WTC11 (cell line): ENCODE data around the gene HHAT. TPM values are rescaled to one million over a fixed set of nuclear protein-coding genes. Genes with fewer than 3 reads are reported as not detected.

ENCODE experiments used
- ATAC-seq: fragments of 200-7000 bp; cut with Tn5 transposase; 2 replicates; pipeline ENCODE4 v1.10.0; 2021; ENCODE audit warnings: mild to moderate bottlenecking, moderate library complexity
- CTCF ChIA-PET: fragments of 300-600 bp; sonication (Branson Sonifier 250); formaldehyde crosslinking; loops from one replicate; lab custom pipeline; 2021; ENCODE audit warnings: antibody characterized with exemption; lab: Charles Lee
- POLR2A ChIA-PET: fragments of 350-600 bp; sonication (Branson Sonifier 250); formaldehyde crosslinking; loops from one replicate; lab custom pipeline; 2021; ENCODE audit warnings: antibody characterized with exemption; lab: Charles Lee
- DNase-seq: peaks from one replicate; pipeline ENCODE4 v3.0.0; 2021; ENCODE audit warnings: low spot score
- H3K27ac Mint-ChIP-seq: 2 replicates; pipeline ENCODE4 v1.8.0; 2021; ENCODE audit warnings: mixed read lengths
- H3K27me3 Mint-ChIP-seq: 2 replicates; pipeline ENCODE4 v1.8.0; 2021; ENCODE audit warnings: low read depth, mild to moderate bottlenecking, moderate library complexity, mixed read lengths
- H3K36me3 Mint-ChIP-seq: 2 replicates; pipeline ENCODE4 v1.8.0; 2021; ENCODE audit warnings: mixed read lengths
- H3K4me1 Mint-ChIP-seq: 2 replicates; pipeline ENCODE4 v1.8.0; 2022; ENCODE audit warnings: mixed read lengths
- H3K4me3 Mint-ChIP-seq: 2 replicates; pipeline ENCODE4 v1.8.0; 2021; ENCODE audit warnings: mild to moderate bottlenecking, moderate library complexity, mixed read lengths
- H3K9me3 Mint-ChIP-seq: 2 replicates; pipeline ENCODE4 v1.8.0; 2021; ENCODE audit warnings: mixed read lengths
- ATF3 ChIP-seq: sonication (generic); formaldehyde crosslinking; conservative IDR thresholded peaks from 2 replicates; pipeline ENCODE4 v1.8.1; 2022; ENCODE audit warnings: mild to moderate bottlenecking, missing genetic modification reagents
- E2F4 ChIP-seq: sonication (generic); formaldehyde crosslinking; IDR thresholded peaks from 2 replicates; pipeline ENCODE4 v1.8.1; 2022; ENCODE audit warnings: low read depth, mild to moderate bottlenecking, moderate library complexity, missing genetic modification reagents, borderline replicate concordance
- NFE2L1 ChIP-seq: sonication (generic); formaldehyde crosslinking; IDR thresholded peaks from 2 replicates; pipeline ENCODE4 v1.8.1; 2023; ENCODE audit warnings: missing genetic modification reagents
- STAT6 ChIP-seq: sonication (generic); formaldehyde crosslinking; conservative IDR thresholded peaks from 2 replicates; pipeline ENCODE4 v1.8.1; 2023; ENCODE audit warnings: mild to moderate bottlenecking, low read depth, missing genetic modification reagents, moderate library complexity
- ZNF232 ChIP-seq: sonication (generic); formaldehyde crosslinking; IDR thresholded peaks from 2 replicates; pipeline ENCODE4 v1.8.0; 2022; ENCODE audit warnings: mild to moderate bottlenecking, missing genetic modification reagents
- total RNA-seq: library from RNA; stranded (reverse); gene quantifications from 3 replicates; pipeline ENCODE4 v1.2.3, GENCODE V29; 2021
- TF ChIP-seq, protein P1 (sequence below): sonication (generic); formaldehyde crosslinking; IDR thresholded peaks from 2 replicates; pipeline ENCODE4 v1.8.1; 2023; ENCODE audit warnings: mild to moderate bottlenecking, missing genetic modification reagents, borderline replicate concordance
- TF ChIP-seq, protein P2 (sequence below): fragments of 250-450 bp; sonication (Bioruptor Pico); conservative IDR thresholded peaks from 2 replicates; pipeline ENCODE4 v1.9.0; 2021; ENCODE audit warnings: mild to moderate bottlenecking
- TF ChIP-seq, protein P3 (sequence below): sonication (generic); formaldehyde crosslinking; IDR thresholded peaks from 2 replicates; pipeline ENCODE4 v1.8.1; 2022; ENCODE audit warnings: missing genetic modification reagents, borderline replicate concordance
- TF ChIP-seq, protein P4 (sequence below): fragments of 250-450 bp; sonication (Bioruptor Pico); IDR thresholded peaks from 2 replicates; pipeline ENCODE4 v1.9.0; 2021; ENCODE audit warnings: mild to moderate bottlenecking, borderline replicate concordance
- TF ChIP-seq, protein P5 (sequence below): sonication (generic); formaldehyde crosslinking; IDR thresholded peaks from 2 replicates; pipeline ENCODE4 v1.8.0; 2022; ENCODE audit warnings: mild to moderate bottlenecking, missing genetic modification reagents
- TF ChIP-seq, protein P6 (sequence below): sonication (generic); formaldehyde crosslinking; IDR thresholded peaks from 2 replicates; pipeline ENCODE4 v1.8.1; 2023; ENCODE audit warnings: mild to moderate bottlenecking, missing genetic modification reagents

HHAT gene
- total RNA-seq, 1 experiment from 2014 or later: 0.39 TPM

- POLR2A ChIA-PET: interaction anchor here (1.0 to 1.5 kb wide), 3 partner anchors 14 to 886 kb away, joined by 4 to 6 read pairs (median 5); no protein-coding TSS in a partner anchor
- H3K4me1 Mint-ChIP-seq: peaks cover 50% of the 10 kb centered on the region
- CTCF ChIA-PET: interaction anchor here (0.6 to 4.1 kb wide), 27 partner anchors 9 to 968 kb away, joined by 3 to 32 read pairs (median 5); partner anchors contain the start of gene KCNH1
- no peak overlapping the region for H3K4me3 Mint-ChIP-seq
- ATAC-seq: no peak
- H3K9me3 Mint-ChIP-seq: no peaks in the 10 kb centered on the region
- TF ChIP-seq, protein P1, sequence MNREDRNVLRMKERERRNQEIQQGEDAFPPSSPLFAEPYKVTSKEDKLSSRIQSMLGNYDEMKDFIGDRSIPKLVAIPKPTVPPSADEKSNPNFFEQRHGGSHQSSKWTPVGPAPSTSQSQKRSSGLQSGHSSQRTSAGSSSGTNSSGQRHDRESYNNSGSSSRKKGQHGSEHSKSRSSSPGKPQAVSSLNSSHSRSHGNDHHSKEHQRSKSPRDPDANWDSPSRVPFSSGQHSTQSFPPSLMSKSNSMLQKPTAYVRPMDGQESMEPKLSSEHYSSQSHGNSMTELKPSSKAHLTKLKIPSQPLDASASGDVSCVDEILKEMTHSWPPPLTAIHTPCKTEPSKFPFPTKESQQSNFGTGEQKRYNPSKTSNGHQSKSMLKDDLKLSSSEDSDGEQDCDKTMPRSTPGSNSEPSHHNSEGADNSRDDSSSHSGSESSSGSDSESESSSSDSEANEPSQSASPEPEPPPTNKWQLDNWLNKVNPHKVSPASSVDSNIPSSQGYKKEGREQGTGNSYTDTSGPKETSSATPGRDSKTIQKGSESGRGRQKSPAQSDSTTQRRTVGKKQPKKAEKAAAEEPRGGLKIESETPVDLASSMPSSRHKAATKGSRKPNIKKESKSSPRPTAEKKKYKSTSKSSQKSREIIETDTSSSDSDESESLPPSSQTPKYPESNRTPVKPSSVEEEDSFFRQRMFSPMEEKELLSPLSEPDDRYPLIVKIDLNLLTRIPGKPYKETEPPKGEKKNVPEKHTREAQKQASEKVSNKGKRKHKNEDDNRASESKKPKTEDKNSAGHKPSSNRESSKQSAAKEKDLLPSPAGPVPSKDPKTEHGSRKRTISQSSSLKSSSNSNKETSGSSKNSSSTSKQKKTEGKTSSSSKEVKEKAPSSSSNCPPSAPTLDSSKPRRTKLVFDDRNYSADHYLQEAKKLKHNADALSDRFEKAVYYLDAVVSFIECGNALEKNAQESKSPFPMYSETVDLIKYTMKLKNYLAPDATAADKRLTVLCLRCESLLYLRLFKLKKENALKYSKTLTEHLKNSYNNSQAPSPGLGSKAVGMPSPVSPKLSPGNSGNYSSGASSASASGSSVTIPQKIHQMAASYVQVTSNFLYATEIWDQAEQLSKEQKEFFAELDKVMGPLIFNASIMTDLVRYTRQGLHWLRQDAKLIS (CRISPR knock-in tag): no peak
- TF ChIP-seq STAT6 (no peak), ATF3 (CRISPR knock-in tag) (no peak), NFE2L1 (no peak), E2F4 (CRISPR knock-in tag) (no peak), ZNF232 (CRISPR knock-in tag) (no peak)
- TF ChIP-seq, protein P2, sequence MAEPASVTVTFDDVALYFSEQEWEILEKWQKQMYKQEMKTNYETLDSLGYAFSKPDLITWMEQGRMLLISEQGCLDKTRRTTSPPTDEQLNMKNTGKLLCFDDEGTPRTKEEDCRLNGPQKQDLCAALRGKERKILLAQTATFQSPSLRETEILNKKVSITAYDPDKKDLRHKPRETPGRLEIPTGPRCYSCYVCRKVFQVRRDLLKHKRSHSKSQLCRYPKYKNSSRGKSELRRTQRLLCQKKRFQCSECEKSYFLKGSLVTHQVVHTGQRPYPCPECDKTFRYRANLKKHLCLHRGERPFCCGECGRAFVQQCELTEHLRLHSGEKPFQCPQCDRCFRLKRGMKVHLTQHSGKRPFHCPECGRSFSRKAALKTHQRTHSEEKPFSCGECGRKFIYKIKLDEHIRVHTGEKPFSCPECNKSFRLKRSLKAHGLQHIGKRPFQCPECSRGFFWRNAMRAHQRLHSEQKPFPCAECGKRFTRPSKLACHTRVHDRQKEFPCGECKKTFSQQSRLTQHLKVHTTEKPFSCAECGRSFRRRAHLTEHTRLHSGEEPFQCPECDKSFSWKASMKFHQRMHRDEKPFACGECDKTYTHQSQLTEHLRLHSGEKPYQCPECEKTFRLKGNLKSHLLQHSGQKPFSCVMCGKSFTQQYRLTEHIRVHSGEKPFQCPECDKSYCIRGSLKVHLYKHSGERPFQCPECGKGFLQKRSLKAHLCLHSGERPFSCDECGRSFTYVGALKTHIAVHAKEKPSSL (CRISPR knock-in tag): no peak
- TF ChIP-seq, protein P3, sequence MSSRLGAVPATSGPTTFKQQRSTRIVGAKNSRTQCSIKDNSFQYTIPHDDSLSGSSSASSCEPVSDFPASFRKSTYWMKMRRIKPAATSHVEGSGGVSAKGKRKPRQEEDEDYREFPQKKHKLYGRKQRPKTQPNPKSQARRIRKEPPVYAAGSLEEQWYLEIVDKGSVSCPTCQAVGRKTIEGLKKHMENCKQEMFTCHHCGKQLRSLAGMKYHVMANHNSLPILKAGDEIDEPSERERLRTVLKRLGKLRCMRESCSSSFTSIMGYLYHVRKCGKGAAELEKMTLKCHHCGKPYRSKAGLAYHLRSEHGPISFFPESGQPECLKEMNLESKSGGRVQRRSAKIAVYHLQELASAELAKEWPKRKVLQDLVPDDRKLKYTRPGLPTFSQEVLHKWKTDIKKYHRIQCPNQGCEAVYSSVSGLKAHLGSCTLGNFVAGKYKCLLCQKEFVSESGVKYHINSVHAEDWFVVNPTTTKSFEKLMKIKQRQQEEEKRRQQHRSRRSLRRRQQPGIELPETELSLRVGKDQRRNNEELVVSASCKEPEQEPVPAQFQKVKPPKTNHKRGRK (CRISPR knock-in tag): no peak
- TF ChIP-seq, protein P4, sequence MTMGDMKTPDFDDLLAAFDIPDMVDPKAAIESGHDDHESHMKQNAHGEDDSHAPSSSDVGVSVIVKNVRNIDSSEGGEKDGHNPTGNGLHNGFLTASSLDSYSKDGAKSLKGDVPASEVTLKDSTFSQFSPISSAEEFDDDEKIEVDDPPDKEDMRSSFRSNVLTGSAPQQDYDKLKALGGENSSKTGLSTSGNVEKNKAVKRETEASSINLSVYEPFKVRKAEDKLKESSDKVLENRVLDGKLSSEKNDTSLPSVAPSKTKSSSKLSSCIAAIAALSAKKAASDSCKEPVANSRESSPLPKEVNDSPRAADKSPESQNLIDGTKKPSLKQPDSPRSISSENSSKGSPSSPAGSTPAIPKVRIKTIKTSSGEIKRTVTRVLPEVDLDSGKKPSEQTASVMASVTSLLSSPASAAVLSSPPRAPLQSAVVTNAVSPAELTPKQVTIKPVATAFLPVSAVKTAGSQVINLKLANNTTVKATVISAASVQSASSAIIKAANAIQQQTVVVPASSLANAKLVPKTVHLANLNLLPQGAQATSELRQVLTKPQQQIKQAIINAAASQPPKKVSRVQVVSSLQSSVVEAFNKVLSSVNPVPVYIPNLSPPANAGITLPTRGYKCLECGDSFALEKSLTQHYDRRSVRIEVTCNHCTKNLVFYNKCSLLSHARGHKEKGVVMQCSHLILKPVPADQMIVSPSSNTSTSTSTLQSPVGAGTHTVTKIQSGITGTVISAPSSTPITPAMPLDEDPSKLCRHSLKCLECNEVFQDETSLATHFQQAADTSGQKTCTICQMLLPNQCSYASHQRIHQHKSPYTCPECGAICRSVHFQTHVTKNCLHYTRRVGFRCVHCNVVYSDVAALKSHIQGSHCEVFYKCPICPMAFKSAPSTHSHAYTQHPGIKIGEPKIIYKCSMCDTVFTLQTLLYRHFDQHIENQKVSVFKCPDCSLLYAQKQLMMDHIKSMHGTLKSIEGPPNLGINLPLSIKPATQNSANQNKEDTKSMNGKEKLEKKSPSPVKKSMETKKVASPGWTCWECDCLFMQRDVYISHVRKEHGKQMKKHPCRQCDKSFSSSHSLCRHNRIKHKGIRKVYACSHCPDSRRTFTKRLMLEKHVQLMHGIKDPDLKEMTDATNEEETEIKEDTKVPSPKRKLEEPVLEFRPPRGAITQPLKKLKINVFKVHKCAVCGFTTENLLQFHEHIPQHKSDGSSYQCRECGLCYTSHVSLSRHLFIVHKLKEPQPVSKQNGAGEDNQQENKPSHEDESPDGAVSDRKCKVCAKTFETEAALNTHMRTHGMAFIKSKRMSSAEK: no peak
- TF ChIP-seq, protein P5, sequence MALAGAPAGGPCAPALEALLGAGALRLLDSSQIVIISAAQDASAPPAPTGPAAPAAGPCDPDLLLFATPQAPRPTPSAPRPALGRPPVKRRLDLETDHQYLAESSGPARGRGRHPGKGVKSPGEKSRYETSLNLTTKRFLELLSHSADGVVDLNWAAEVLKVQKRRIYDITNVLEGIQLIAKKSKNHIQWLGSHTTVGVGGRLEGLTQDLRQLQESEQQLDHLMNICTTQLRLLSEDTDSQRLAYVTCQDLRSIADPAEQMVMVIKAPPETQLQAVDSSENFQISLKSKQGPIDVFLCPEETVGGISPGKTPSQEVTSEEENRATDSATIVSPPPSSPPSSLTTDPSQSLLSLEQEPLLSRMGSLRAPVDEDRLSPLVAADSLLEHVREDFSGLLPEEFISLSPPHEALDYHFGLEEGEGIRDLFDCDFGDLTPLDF (CRISPR knock-in tag): no peak
- TF ChIP-seq, protein P6, sequence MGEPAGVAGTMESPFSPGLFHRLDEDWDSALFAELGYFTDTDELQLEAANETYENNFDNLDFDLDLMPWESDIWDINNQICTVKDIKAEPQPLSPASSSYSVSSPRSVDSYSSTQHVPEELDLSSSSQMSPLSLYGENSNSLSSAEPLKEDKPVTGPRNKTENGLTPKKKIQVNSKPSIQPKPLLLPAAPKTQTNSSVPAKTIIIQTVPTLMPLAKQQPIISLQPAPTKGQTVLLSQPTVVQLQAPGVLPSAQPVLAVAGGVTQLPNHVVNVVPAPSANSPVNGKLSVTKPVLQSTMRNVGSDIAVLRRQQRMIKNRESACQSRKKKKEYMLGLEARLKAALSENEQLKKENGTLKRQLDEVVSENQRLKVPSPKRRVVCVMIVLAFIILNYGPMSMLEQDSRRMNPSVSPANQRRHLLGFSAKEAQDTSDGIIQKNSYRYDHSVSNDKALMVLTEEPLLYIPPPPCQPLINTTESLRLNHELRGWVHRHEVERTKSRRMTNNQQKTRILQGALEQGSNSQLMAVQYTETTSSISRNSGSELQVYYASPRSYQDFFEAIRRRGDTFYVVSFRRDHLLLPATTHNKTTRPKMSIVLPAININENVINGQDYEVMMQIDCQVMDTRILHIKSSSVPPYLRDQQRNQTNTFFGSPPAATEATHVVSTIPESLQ (CRISPR knock-in tag): no peak
- TF ChIP-seq, all 79 proteins: peak for 0
- Mint-ChIP-seq H3K27ac (peak overlapping the region; percentile 98), H3K36me3 (no peaks in the 10 kb centered on the region), H3K27me3 (peaks cover 41% of the 10 kb centered on the region)
- no peak for DNase-seq
Measured at GRCh38 chr1:210374600-210374953, 45.9 kb downstream of the HHAT start.
